ENCODE results near the gene IGBP1. TPM values are rescaled to one million over a fixed set of nuclear protein-coding genes. Genes with fewer than 3 reads are reported as not detected.

Gene IGBP1
- total RNA-seq, 1 experiment from 2014 or later, result 50.7 TPM

DNA sequence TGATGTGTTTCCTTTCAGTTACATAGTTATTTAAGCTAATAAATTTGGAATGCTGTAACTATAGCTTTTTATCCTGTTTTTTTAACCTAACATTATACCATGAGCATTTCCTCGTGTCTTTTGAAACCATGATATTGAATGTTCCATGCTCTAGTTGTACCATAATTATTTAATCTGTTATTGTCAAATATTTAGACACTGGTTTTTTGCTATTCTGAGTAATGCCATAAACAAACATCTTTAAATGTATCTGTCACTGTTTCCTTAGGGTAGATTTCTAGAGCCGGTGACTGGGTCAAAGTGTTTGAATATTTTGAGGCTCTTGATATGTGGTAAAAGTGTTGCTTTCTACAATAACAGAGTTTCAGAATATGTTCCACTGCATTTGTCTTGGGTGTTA lies 5.4 kb downstream of the IGBP1 start:
- Histone ChIP-seq H3K27ac (ENCODE audit: low read depth, low read length) (no peak overlapping the region), H3K4me2 (ENCODE audit: low read length) (no peak overlapping the region), H3K9ac (ENCODE audit: low read length) (no peak overlapping the region), H4K20me1 (ENCODE audit: insufficient read depth) (no peaks in the 10 kb centered on the region), H3K79me2 (ENCODE audit: insufficient read depth, low read length) (peaks cover 34% of the 10 kb centered on the region), H3K9me2 (ENCODE audit: insufficient read depth) (no peaks in the 10 kb centered on the region), H3K4me1 (ENCODE audit: control insufficient read depth in 1 of 2, insufficient read depth in 2 of 2, low read length in 2 of 2) (peaks cover 8 to 9% of the 10 kb centered on the region in 2 experiments; a peak in 3 of 4 replicates), H2AFZ (ENCODE audit: low read depth, low read length, poor library complexity, severe bottlenecking) (no peak overlapping the region), H3K36me3 (ENCODE audit: control insufficient read depth in 1 of 2, insufficient read depth in 2 of 2, low read length in 2 of 2) (peaks cover 7 to 17% of the 10 kb centered on the region in 2 experiments; a peak in 2 of 4 replicates), H3K9me3 (ENCODE audit: control insufficient read depth in 1 of 2, insufficient read depth in 1 of 2, low read depth in 1 of 2, low read length in 2 of 2) (no peaks in the 10 kb centered on the region), H3K27me3 (ENCODE audit: insufficient read depth, low read length) (no peaks in the 10 kb centered on the region), H3K4me3 (replicated peaks in 1 of 2; ENCODE audit: low read depth in 1 of 2, low read length in 2 of 2) (no peak overlapping the region)
- DNase-seq (ENCODE audit: low read depth, low spot score) (no peak), ATAC-seq (no peak)
- TF ChIP-seq ZNF274 (IDR thresholded peaks at IDR 0.05; ENCODE audit: low read depth, low read length) (no peak), FOSL1 (IDR thresholded peaks at IDR 0.05; ENCODE audit: low read depth) (no peak), EZH2 (IDR thresholded peaks at IDR 0.05) (no peak), SRF (IDR thresholded peaks at IDR 0.05; ENCODE audit: low read depth) (no peak), JUND (IDR thresholded peaks at IDR 0.05) (no peak), YY1 (IDR thresholded peaks at IDR 0.05; ENCODE audit: extremely low read depth, insufficient replicate concordance, low read depth, low read length) (no peak), SIN3A (IDR thresholded peaks at IDR 0.05; ENCODE audit: low read depth) (no peak), ZFX (IDR thresholded peaks at IDR 0.05) (no peak), CBX3 (IDR thresholded peaks at IDR 0.05; ENCODE audit: low read depth) (no peak), ELF1 (IDR thresholded peaks at IDR 0.05; ENCODE audit: borderline replicate concordance, low read depth) (no peak), CEBPB (IDR thresholded peaks at IDR 0.05; ENCODE audit: low read depth) (no peak), SP1 (IDR thresholded peaks at IDR 0.05; ENCODE audit: low read depth) (no peak), POLR2AphosphoS5 (IDR thresholded peaks at IDR 0.05; ENCODE audit: low read depth, low read length) (no peak), EZH2phosphoT487 (IDR thresholded peaks at IDR 0.05; ENCODE audit: borderline replicate concordance) (no peak), POLR2A (IDR thresholded peaks at IDR 0.05; ENCODE audit: borderline replicate concordance, extremely low read depth, insufficient read depth, insufficient read length) (no peak)
- TF ChIP-seq, protein P1, sequence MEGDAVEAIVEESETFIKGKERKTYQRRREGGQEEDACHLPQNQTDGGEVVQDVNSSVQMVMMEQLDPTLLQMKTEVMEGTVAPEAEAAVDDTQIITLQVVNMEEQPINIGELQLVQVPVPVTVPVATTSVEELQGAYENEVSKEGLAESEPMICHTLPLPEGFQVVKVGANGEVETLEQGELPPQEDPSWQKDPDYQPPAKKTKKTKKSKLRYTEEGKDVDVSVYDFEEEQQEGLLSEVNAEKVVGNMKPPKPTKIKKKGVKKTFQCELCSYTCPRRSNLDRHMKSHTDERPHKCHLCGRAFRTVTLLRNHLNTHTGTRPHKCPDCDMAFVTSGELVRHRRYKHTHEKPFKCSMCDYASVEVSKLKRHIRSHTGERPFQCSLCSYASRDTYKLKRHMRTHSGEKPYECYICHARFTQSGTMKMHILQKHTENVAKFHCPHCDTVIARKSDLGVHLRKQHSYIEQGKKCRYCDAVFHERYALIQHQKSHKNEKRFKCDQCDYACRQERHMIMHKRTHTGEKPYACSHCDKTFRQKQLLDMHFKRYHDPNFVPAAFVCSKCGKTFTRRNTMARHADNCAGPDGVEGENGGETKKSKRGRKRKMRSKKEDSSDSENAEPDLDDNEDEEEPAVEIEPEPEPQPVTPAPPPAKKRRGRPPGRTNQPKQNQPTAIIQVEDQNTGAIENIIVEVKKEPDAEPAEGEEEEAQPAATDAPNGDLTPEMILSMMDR (IDR thresholded peaks at IDR 0.05 in 2 of 3, conservative IDR thresholded peaks at IDR 0.05 in 1 of 3; ENCODE audit: borderline replicate concordance in 1 of 3, insufficient read depth in 1 of 3, low read depth in 2 of 3, low read length in 2 of 3), result no peak
- TF ChIP-seq, protein P2, sequence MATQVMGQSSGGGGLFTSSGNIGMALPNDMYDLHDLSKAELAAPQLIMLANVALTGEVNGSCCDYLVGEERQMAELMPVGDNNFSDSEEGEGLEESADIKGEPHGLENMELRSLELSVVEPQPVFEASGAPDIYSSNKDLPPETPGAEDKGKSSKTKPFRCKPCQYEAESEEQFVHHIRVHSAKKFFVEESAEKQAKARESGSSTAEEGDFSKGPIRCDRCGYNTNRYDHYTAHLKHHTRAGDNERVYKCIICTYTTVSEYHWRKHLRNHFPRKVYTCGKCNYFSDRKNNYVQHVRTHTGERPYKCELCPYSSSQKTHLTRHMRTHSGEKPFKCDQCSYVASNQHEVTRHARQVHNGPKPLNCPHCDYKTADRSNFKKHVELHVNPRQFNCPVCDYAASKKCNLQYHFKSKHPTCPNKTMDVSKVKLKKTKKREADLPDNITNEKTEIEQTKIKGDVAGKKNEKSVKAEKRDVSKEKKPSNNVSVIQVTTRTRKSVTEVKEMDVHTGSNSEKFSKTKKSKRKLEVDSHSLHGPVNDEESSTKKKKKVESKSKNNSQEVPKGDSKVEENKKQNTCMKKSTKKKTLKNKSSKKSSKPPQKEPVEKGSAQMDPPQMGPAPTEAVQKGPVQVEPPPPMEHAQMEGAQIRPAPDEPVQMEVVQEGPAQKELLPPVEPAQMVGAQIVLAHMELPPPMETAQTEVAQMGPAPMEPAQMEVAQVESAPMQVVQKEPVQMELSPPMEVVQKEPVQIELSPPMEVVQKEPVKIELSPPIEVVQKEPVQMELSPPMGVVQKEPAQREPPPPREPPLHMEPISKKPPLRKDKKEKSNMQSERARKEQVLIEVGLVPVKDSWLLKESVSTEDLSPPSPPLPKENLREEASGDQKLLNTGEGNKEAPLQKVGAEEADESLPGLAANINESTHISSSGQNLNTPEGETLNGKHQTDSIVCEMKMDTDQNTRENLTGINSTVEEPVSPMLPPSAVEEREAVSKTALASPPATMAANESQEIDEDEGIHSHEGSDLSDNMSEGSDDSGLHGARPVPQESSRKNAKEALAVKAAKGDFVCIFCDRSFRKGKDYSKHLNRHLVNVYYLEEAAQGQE (IDR thresholded peaks at IDR 0.05; ENCODE audit: low read depth), result no peak
- TF ChIP-seq, protein P3, sequence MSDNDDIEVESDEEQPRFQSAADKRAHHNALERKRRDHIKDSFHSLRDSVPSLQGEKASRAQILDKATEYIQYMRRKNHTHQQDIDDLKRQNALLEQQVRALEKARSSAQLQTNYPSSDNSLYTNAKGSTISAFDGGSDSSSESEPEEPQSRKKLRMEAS (IDR thresholded peaks at IDR 0.05), result no peak
- TF ChIP-seq, protein P4, sequence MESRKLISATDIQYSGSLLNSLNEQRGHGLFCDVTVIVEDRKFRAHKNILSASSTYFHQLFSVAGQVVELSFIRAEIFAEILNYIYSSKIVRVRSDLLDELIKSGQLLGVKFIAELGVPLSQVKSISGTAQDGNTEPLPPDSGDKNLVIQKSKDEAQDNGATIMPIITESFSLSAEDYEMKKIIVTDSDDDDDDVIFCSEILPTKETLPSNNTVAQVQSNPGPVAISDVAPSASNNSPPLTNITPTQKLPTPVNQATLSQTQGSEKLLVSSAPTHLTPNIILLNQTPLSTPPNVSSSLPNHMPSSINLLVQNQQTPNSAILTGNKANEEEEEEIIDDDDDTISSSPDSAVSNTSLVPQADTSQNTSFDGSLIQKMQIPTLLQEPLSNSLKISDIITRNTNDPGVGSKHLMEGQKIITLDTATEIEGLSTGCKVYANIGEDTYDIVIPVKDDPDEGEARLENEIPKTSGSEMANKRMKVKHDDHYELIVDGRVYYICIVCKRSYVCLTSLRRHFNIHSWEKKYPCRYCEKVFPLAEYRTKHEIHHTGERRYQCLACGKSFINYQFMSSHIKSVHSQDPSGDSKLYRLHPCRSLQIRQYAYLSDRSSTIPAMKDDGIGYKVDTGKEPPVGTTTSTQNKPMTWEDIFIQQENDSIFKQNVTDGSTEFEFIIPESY (IDR thresholded peaks at IDR 0.05; ENCODE audit: extremely low read depth, insufficient replicate concordance, low read length), result no peak
- TF ChIP-seq, protein P5, sequence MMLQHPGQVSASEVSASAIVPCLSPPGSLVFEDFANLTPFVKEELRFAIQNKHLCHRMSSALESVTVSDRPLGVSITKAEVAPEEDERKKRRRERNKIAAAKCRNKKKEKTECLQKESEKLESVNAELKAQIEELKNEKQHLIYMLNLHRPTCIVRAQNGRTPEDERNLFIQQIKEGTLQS (IDR thresholded peaks at IDR 0.05), result no peak
- ChIA-PET RAD21 (ENCODE audit: low non-redundant PET in 1 of 2, low total read pairs in 2 of 2, uncharacterized antibody in 2 of 2, unreplicated experiment in 2 of 2) (no interaction called here), POLR2A (no interaction called here), CTCF (no interaction called here)
- intact Hi-C loops (cut with micrococcal nuclease), result no loop called here
- BruUV-seq (replicated peaks), result no TSS peak

Data from HCT116 (cell line).